H1 (cell line): ENCODE data around the gene TPPP3. TPM values are rescaled to one million over a fixed set of nuclear protein-coding genes. Genes with fewer than 3 reads are reported as not detected.

Experiments used
- EZH2 ChIP-seq: fragments of 200-600 bp; sonication (generic); IDR thresholded peaks from 2 replicates; pipeline ENCODE4 v1.7.1; 2012; ENCODE audit warnings: low read depth, mild to moderate bottlenecking, moderate library complexity, low read length, inconsistent platforms; ENCODE audit not compliant: severe bottlenecking
- NANOG ChIP-seq: IDR thresholded peaks from 2 replicates; pipeline ENCODE4 v1.6.1; 2011; ENCODE audit warnings: low read length, low read depth, mild to moderate bottlenecking, inconsistent platforms; ENCODE audit not compliant: insufficient read depth, poor library complexity, severe bottlenecking
- POLR2A ChIP-seq, 2 experiments: IDR thresholded peaks; 1 replicate in 1 of 2; 2 replicates in 1 of 2; pipeline ENCODE4 v1.6.1; 2011; ENCODE audit warnings: low read depth in 2 of 2, low read length in 2 of 2, mild to moderate bottlenecking in 2 of 2; ENCODE audit errors: control extremely low read depth in 1 of 2
- RFX5 ChIP-seq: IDR thresholded peaks from 2 replicates; pipeline ENCODE4 v1.6.1; 2011; ENCODE audit warnings: low read depth, low read length, improper control_type of control experiment, borderline replicate concordance
- SAP30 ChIP-seq: fragments of 300-600 bp; sonication (generic); IDR thresholded peaks from 2 replicates; pipeline ENCODE4 v1.7.1; 2012; ENCODE audit warnings: low read length, moderate library complexity, mild to moderate bottlenecking, inconsistent platforms; ENCODE audit not compliant: insufficient read depth, insufficient replicate concordance
- SIN3A ChIP-seq, 2 experiments: IDR thresholded peaks in 1 of 2; conservative IDR thresholded peaks in 1 of 2; 2 replicates each; pipeline ENCODE4 v1.6.1; 2011 to 2012; ENCODE audit warnings: low read length in 2 of 2, improper control_type of control experiment in 1 of 2, low read depth in 1 of 2, mild to moderate bottlenecking in 1 of 2
- TBP ChIP-seq: IDR thresholded peaks from 2 replicates; pipeline ENCODE4 v1.6.1; 2011; ENCODE audit warnings: low read depth, low read length, improper control_type of control experiment
- polyA plus RNA-seq, 7 experiments: library from polyadenylated mRNA; depleted of rRNA in 3 of 7; stranded (reverse) in 5 of 7; unstranded in 2 of 7; fragments of >200 nt in 5 of 7; fragments of 200-250 nt in 2 of 7; gene quantifications; 1 replicate in 5 of 7; 2 replicates in 1 of 7; 4 replicates in 1 of 7; pipeline versions ENCODE4 v1.2.1 to v1.2.3, GENCODE V29; 2011 to 2013; ENCODE audit warnings: missing spikeins in 2 of 7, mixed read lengths in 2 of 7
- total RNA-seq: library from RNA; stranded (reverse); fragmentation: NEBNext Ultra II Directional; extraction: Animal tissue kit (Norgen Biotek cat#: 25700); gene quantifications from 2 replicates; pipeline ENCODE4 v1.2.1, GENCODE V29; 2021

The TPPP3 gene
- total and polyA plus RNA-seq, 2 of the 8 experiments (the other 6 are each of a cell fraction or from before 2014, with no cell fraction given): 0.77 to 1.0 TPM

- TF ChIP-seq SAP30 (no peak), POLR2A (IDR thresholded peaks at IDR 0.05; ENCODE audit: control extremely low read depth in 1 of 2, low read depth in 2 of 2, low read length in 2 of 2) (no peak), RFX5 (no peak), NANOG (no peak), SIN3A (conservative IDR thresholded peaks at IDR 0.05 in 1 of 2, IDR thresholded peaks at IDR 0.05 in 1 of 2; ENCODE audit: low read depth in 1 of 2, low read length in 2 of 2) (no peak), TBP (no peak), EZH2 (no peak)
These were observed 43.4 kb upstream of the TPPP3 start (continued) for GRCh38 chr16:67436640-67437193.
